K562 (cell line): ENCODE data around the gene SCARF2.
A peak's percentile ranks its signal among the peaks of the same experiment; 100 is the strongest.

Experiments used
- BRF1 ChIP-seq: IDR thresholded peaks from 3 replicates; pipeline ENCODE4 v1.6.1; 2011; ENCODE audit warnings: borderline replicate concordance, mild to moderate bottlenecking; ENCODE audit not compliant: insufficient read length; ENCODE audit errors: extremely low read depth
- DNMT1 ChIP-seq: fragments of 450-650 bp; IDR thresholded peaks from 2 replicates; pipeline ENCODE4 v1.6.1; 2016; ENCODE audit warnings: antibody characterized with exemption, mild to moderate bottlenecking
- MAX ChIP-seq: sonication (generic); formaldehyde crosslinking; IDR thresholded peaks from 2 replicates; pipeline ENCODE4 v1.9.0; 2022; ENCODE audit warnings: mild to moderate bottlenecking, missing genetic modification reagents
- PPARD ChIP-seq: fragments of 250-450 bp; sonication (Bioruptor Pico); IDR thresholded peaks from 2 replicates; pipeline ENCODE4 v1.8.0; 2022; ENCODE audit warnings: inconsistent platforms, mild to moderate bottlenecking, moderate library complexity
- SMAD1 ChIP-seq: fragments of 150-350 bp; IDR thresholded peaks from 2 replicates; pipeline ENCODE4 v1.6.1; 2014; ENCODE audit warnings: low read length, low read depth; ENCODE audit not compliant: partially characterized antibody
- SP1 ChIP-seq: sonication (generic); formaldehyde crosslinking; IDR thresholded peaks from 2 replicates; pipeline ENCODE4 v1.8.1; 2022; ENCODE audit warnings: mild to moderate bottlenecking, missing genetic modification reagents
- USF1 ChIP-seq: sonication (generic); formaldehyde crosslinking; IDR thresholded peaks from 2 replicates; pipeline ENCODE4 v1.9.0; 2022; ENCODE audit warnings: mild to moderate bottlenecking, missing genetic modification reagents
- YY1 ChIP-seq, 3 experiments: IDR thresholded peaks; 2 replicates each; pipeline ENCODE4 v1.6.1; 2011; ENCODE audit warnings: low read length in 2 of 3, mild to moderate bottlenecking in 2 of 3, moderate library complexity in 2 of 3, borderline replicate concordance in 1 of 3, control low read depth in 1 of 3, low read depth in 1 of 3; ENCODE audit not compliant: insufficient read depth in 3 of 3, insufficient replicate concordance in 2 of 3, control insufficient read depth in 1 of 3, insufficient read length in 1 of 3; ENCODE audit errors: extremely low read depth in 1 of 3
- ZNF217 ChIP-seq: sonication (generic); formaldehyde crosslinking; IDR thresholded peaks from 2 replicates; pipeline ENCODE4 v1.8.0; 2022; ENCODE audit warnings: mild to moderate bottlenecking, missing genetic modification reagents
- TF ChIP-seq, protein P1 (sequence below), 3 experiments: IDR thresholded peaks in 2 of 3; conservative IDR thresholded peaks in 1 of 3; 2 replicates each; pipeline ENCODE4 v1.5.1; 2011 to 2012; ENCODE audit warnings: low read length in 3 of 3, mild to moderate bottlenecking in 3 of 3, control low read depth in 2 of 3, improper control_type of control experiment in 1 of 3, inconsistent platforms in 1 of 3, low read depth in 1 of 3, mixed read lengths in 1 of 3, moderate library complexity in 1 of 3; ENCODE audit not compliant: insufficient read depth in 2 of 3
- TF ChIP-seq, protein P2 (sequence below): fragments of 250-450 bp; sonication (Bioruptor Pico); IDR thresholded peaks from 2 replicates; pipeline ENCODE4 v1.8.0; 2021; ENCODE audit warnings: moderate library complexity, mild to moderate bottlenecking, inconsistent platforms
- TF ChIP-seq, protein P3 (sequence below), 2 experiments: IDR thresholded peaks; 2 replicates each; pipeline ENCODE4 v1.6.1; 2011; ENCODE audit warnings: borderline replicate concordance in 1 of 2, control low read depth in 1 of 2, low read depth in 1 of 2, low read length in 1 of 2, mild to moderate bottlenecking in 1 of 2, mixed read lengths in 1 of 2, moderate library complexity in 1 of 2; ENCODE audit not compliant: insufficient read depth in 1 of 2, insufficient read length in 1 of 2, poor library complexity in 1 of 2, severe bottlenecking in 1 of 2; ENCODE audit errors: extremely low read depth in 1 of 2

DNA sequence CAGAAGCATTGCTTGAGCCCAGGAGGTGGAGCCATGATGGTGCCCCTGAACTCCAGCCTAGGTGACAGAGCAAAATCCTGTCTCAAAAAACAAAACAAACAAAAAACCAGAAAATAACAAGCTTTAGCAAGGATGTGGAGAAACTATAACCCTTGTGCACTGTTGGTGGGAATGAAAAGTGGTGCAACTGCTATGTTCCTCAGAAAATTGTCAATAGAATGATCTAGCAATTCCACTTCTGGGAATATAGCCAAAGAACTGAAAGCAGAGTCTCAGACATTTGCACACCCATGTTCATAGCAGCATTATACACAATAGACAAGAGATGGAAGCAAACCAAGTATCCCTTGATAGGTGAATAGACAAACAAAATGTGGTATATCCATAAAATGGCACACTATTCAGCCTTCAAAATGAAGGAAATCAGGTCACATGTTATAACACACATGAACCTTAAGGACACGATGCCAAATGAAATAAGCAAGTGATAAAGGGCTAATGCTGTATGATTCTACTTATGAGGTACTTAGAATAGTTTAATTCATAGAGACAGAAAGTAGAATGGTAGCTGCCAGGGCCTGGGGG, 42.1 kb upstream of the SCARF2 start:
- TF ChIP-seq SP1 (CRISPR knock-in tag) (no peak), MAX (CRISPR knock-in tag) (no peak), YY1 (IDR thresholded peaks at IDR 0.05; ENCODE audit: borderline replicate concordance in 1 of 3, control insufficient read depth in 1 of 3, extremely low read depth in 1 of 3, insufficient read depth in 3 of 3, insufficient read length in 1 of 3, insufficient replicate concordance in 2 of 3, low read depth in 1 of 3, low read length in 2 of 3) (no peak), USF1 (CRISPR knock-in tag) (0 out of 2 replicates have a peak, but pooled peaks have one; percentile 15), SMAD1 (no peak), BRF1 (no peak), ZNF217 (0 out of 2 replicates have a peak, but pooled peaks have one; percentile 12), PPARD (CRISPR knock-in tag) (no peak), DNMT1 (no peak)
- TF ChIP-seq, protein P1, sequence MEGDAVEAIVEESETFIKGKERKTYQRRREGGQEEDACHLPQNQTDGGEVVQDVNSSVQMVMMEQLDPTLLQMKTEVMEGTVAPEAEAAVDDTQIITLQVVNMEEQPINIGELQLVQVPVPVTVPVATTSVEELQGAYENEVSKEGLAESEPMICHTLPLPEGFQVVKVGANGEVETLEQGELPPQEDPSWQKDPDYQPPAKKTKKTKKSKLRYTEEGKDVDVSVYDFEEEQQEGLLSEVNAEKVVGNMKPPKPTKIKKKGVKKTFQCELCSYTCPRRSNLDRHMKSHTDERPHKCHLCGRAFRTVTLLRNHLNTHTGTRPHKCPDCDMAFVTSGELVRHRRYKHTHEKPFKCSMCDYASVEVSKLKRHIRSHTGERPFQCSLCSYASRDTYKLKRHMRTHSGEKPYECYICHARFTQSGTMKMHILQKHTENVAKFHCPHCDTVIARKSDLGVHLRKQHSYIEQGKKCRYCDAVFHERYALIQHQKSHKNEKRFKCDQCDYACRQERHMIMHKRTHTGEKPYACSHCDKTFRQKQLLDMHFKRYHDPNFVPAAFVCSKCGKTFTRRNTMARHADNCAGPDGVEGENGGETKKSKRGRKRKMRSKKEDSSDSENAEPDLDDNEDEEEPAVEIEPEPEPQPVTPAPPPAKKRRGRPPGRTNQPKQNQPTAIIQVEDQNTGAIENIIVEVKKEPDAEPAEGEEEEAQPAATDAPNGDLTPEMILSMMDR (IDR thresholded peaks at IDR 0.05 in 2 of 3, conservative IDR thresholded peaks at IDR 0.05 in 1 of 3; ENCODE audit: insufficient read depth in 2 of 3, low read depth in 1 of 3, low read length in 3 of 3): no peak
- TF ChIP-seq, protein P2, sequence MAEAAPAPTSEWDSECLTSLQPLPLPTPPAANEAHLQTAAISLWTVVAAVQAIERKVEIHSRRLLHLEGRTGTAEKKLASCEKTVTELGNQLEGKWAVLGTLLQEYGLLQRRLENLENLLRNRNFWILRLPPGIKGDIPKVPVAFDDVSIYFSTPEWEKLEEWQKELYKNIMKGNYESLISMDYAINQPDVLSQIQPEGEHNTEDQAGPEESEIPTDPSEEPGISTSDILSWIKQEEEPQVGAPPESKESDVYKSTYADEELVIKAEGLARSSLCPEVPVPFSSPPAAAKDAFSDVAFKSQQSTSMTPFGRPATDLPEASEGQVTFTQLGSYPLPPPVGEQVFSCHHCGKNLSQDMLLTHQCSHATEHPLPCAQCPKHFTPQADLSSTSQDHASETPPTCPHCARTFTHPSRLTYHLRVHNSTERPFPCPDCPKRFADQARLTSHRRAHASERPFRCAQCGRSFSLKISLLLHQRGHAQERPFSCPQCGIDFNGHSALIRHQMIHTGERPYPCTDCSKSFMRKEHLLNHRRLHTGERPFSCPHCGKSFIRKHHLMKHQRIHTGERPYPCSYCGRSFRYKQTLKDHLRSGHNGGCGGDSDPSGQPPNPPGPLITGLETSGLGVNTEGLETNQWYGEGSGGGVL: no peak
- TF ChIP-seq, protein P3, sequence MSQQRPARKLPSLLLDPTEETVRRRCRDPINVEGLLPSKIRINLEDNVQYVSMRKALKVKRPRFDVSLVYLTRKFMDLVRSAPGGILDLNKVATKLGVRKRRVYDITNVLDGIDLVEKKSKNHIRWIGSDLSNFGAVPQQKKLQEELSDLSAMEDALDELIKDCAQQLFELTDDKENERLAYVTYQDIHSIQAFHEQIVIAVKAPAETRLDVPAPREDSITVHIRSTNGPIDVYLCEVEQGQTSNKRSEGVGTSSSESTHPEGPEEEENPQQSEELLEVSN (IDR thresholded peaks at IDR 0.05; ENCODE audit: borderline replicate concordance in 1 of 2, extremely low read depth in 1 of 2, insufficient read depth in 1 of 2, insufficient read length in 1 of 2, low read depth in 1 of 2, low read length in 1 of 2, poor library complexity in 1 of 2, severe bottlenecking in 1 of 2): no peak
